ENCODE measurements around the gene CLEC9A.

Gene CLEC9A

DNA sequence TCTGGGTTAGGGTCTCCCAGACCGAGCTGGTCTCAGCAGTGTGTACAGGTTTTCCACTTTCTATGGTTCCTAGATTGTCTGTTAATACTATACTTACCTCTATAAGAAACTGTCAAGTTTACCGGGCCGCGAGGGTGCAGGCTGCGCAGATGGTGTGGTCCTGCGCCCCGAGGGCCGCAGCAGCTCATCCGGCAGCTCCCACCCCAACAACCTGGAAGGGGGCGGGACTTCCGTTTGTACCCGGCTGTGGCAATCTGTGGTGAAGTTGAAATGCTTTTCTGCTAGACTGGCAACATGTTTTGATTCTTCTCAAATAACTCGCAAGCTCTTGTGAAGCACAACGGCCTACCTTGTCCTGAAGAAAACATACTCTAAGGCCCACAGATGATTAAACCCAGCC, at the start of gene CLEC9A:
Gene CLEC9A, plus strand, starts transcription at position 237 of the 400 bp plus-strand sequence. CDS start 22,006 bp downstream, outside the sequence.
- no peak for DNase-seq (ENCODE audit: low read depth)
- no peak within 1 kb of the TSS for H3K4me3 ChIP-seq (ENCODE audit: low read depth, low read length)
- TF ChIP-seq CTCF (conservative IDR thresholded peaks at IDR 0.05; ENCODE audit: low read depth, low read length): no peak

- no peak for TF ChIP-seq CTCF (conservative IDR thresholded peaks at IDR 0.05; ENCODE audit: low read depth, low read length)
- DNase-seq (ENCODE audit: low read depth): no peak
Measured at GRCh38 chr12:9991876-9992275, 38.6 kb upstream of the CLEC9A start.

DNA sequence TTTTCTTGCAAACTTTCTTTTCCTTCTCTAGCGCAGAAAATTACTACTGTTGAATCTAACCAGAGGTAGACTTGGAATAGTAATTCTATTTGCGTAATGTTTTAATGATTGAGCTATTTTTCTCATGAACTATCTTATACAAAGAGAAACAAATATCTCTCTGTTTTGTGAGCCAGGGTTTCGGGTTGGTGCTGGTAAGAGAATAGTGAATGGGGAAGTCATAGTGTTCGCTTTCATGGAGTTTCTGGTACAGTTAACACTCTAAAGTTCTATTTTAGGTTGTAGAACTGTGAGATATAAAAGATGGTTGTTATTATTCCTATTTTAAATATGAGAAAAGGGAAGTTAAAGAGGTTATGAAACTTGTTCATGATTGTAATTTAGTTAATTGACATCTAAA, 38.2 kb upstream of the CLEC9A start:
- H3K4me3 ChIP-seq (ENCODE audit: low read depth, low read length): no peak overlapping the region
- no peak for TF ChIP-seq CTCF (conservative IDR thresholded peaks at IDR 0.05; ENCODE audit: low read depth, low read length)
- DNase-seq (ENCODE audit: low read depth): no peak

More at GRCh38 chr12:9991876-9992275, 38.6 kb upstream of the CLEC9A start:
- no peak overlapping the region for H3K4me3 ChIP-seq (ENCODE audit: low read depth, low read length)

- no peak for DNase-seq (ENCODE audit: low read depth)
- TF ChIP-seq CTCF (conservative IDR thresholded peaks at IDR 0.05; ENCODE audit: low read depth, low read length): no peak
- H3K4me3 ChIP-seq (ENCODE audit: low read depth, low read length): no peak within 1 kb of the TSS
Measured at GRCh38 chr12:9999016-9999415, 31.5 kb upstream of the CLEC9A start, which contains the start of gene CLEC1B. CLEC1B (minus strand) TSS chr12:9999121; CDS start chr12:9999100, 21 bp downstream.

- no peak for DNase-seq (ENCODE audit: low read depth)
Measured at GRCh38 chr12:10001171-10001776, 29.2 kb upstream of the CLEC9A start.

DNA sequence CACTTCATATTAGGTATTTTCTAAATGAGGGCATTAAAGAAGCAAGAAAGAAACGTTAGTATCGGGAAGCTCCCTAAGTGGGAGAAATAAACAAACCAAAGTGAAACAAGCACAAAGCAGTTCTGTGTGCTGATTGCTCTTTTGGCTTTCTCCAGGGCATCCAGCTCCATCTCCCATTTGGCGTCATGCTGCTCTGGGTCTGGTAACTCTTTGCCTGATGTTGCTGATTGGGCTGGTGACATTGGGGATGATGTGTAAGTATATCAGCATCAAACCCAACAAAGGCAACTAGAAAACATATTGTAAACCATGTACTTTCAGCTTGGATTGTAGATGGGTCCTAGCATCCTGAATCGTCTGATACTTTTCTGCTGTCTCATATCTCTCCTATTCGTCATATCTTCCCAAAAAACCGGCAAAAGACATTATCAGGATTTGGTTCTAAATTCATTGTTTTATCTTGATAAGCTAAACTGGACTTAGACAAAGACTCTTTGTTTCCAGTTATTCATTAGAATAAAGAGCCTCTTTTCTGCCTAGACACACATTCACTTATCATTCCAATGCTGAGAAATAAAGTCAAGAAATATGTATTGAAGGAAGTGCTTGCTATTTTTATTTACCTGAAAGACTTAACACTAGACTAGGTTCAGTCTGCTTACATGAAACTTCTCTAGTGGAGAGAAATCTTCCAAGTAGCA, 17.7 kb upstream of the CLEC9A start:
- TF ChIP-seq CTCF (conservative IDR thresholded peaks at IDR 0.05; ENCODE audit: low read depth, low read length): no peak
- no peak overlapping the region for H3K4me3 ChIP-seq (ENCODE audit: low read depth, low read length)
- no peak for DNase-seq (ENCODE audit: low read depth)

More at GRCh38 chr12:10001171-10001776, 29.2 kb upstream of the CLEC9A start:
- no peak overlapping the region for H3K4me3 ChIP-seq (ENCODE audit: low read depth, low read length)
- no peak for TF ChIP-seq CTCF (conservative IDR thresholded peaks at IDR 0.05; ENCODE audit: low read depth, low read length)

All from choroid plexus epithelial cell (primary cell).